Glutamatergic neuron (in vitro differentiated cells): Measurements from ENCODE around the gene PCYT1B. TPM values are rescaled to one million over a fixed set of nuclear protein-coding genes. Genes with fewer than 3 reads are reported as not detected.
"Not testable (repeated sequence)": the region's sequence is repeated elsewhere in the genome, so short reads cannot be mapped to it uniquely, and the experiment has no call there.

Experiments used
- DNase-seq: peaks from one replicate; pipeline ENCODE4 v3.0.0; 2022
- H3K27ac Mint-ChIP-seq: one replicate; pipeline ENCODE4 v1.8.0; 2020; ENCODE audit warnings: mild to moderate bottlenecking, mixed read lengths, inconsistent platforms; ENCODE audit not compliant: unreplicated experiment
- H3K27me3 Mint-ChIP-seq: one replicate; pipeline ENCODE4 v1.8.0; 2020; ENCODE audit warnings: mild to moderate bottlenecking, moderate library complexity, mixed read lengths, inconsistent platforms; ENCODE audit not compliant: unreplicated experiment
- H3K36me3 Mint-ChIP-seq: one replicate; pipeline ENCODE4 v1.8.0; 2020; ENCODE audit warnings: mild to moderate bottlenecking, mixed read lengths, inconsistent platforms; ENCODE audit not compliant: unreplicated experiment
- H3K4me1 Mint-ChIP-seq: one replicate; pipeline ENCODE4 v1.8.0; 2020; ENCODE audit warnings: mild to moderate bottlenecking, low read depth, mixed read lengths, inconsistent platforms; ENCODE audit not compliant: unreplicated experiment
- H3K4me3 Mint-ChIP-seq: one replicate; pipeline ENCODE4 v1.8.0; 2020; ENCODE audit warnings: mild to moderate bottlenecking, mixed read lengths, inconsistent platforms; ENCODE audit not compliant: unreplicated experiment
- H3K9me3 Mint-ChIP-seq: one replicate; pipeline ENCODE4 v1.8.0; 2020; ENCODE audit warnings: mild to moderate bottlenecking, moderate library complexity, mixed read lengths, inconsistent platforms; ENCODE audit not compliant: unreplicated experiment
- CTCF ChIP-seq: fragments of 200-600 bp; sonication (generic); IDR thresholded peaks from one replicate; pipeline ENCODE4 v1.5.0; 2021; ENCODE audit not compliant: partially characterized antibody, unreplicated experiment
- total RNA-seq: library from RNA; stranded (reverse); fragmentation: NEBNext Ultra II Directional; extraction: Animal tissue kit (Norgen Biotek cat#: 25700); gene quantifications from one replicate; pipeline ENCODE4 v1.2.1, GENCODE V29; 2021; ENCODE audit not compliant: unreplicated experiment

The PCYT1B gene
- total RNA-seq, 1 donor from 2014 or later: 19.5 TPM

GRCh38 chrX:24659106-24659505 is 12.0 kb upstream of the PCYT1B start:
- no peaks in the 10 kb centered on the region for H3K36me3 Mint-ChIP-seq
- no peak for TF ChIP-seq CTCF
- no peak overlapping the region for H3K4me3 Mint-ChIP-seq
- no peak overlapping the region for H3K27ac Mint-ChIP-seq
- no peaks in the 10 kb centered on the region for H3K4me1 Mint-ChIP-seq
- H3K27me3 Mint-ChIP-seq: no peaks in the 10 kb centered on the region
- H3K9me3 Mint-ChIP-seq: no peaks in the 10 kb centered on the region
- DNase-seq: no peak

GRCh38 chrX:24658421-24658820 is 11.3 kb upstream of the PCYT1B start:
- H3K27me3 Mint-ChIP-seq: no peaks in the 10 kb centered on the region
- H3K4me3 Mint-ChIP-seq: no peak overlapping the region
- no peak for TF ChIP-seq CTCF
- H3K4me1 Mint-ChIP-seq: no peaks in the 10 kb centered on the region
- no peak overlapping the region for H3K27ac Mint-ChIP-seq
- no peaks in the 10 kb centered on the region for H3K9me3 Mint-ChIP-seq
- H3K36me3 Mint-ChIP-seq: no peaks in the 10 kb centered on the region
- no peak for DNase-seq

DNA sequence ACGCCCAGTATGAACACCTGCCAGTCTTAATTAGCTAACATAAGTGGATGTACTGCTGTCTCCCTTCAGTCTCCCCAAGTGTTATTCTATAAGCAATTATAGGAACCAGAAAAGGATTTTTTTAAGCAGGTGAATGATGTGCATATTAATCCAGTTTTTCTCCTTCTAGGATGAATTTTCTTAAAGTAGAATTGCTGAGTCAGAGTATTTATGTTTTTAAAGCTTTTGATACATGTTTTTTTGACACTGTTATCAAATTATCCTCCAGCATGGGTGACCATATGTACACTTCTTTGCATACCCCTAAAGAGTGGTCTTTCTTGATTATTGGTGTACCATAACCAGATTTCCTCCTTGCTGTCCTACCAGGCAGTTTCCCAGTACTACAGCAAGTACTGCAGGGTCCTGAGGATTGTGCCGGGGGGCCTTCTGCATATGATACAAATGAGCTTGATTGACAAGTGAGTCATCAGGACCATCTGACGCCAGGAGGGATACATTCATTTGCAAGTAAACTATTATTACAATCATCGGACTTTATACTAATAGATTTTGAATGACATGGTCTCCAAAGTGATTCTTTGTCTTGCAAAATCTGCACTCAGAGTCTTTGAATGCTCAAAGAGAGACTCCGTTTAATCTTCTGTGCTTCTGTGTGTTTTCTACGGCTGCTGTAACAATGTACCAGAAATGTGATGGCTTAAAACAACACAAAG is 10.7 kb upstream of the PCYT1B start:
- no peak for TF ChIP-seq CTCF
- H3K36me3 Mint-ChIP-seq: no peaks in the 10 kb centered on the region
- no peaks in the 10 kb centered on the region for H3K4me1 Mint-ChIP-seq
- no peak overlapping the region for H3K4me3 Mint-ChIP-seq
- DNase-seq: no peak
- H3K27ac Mint-ChIP-seq: no peak overlapping the region
- H3K27me3 Mint-ChIP-seq: no peaks in the 10 kb centered on the region
- no peaks in the 10 kb centered on the region for H3K9me3 Mint-ChIP-seq

- not testable (repeated sequence) for H3K36me3 Mint-ChIP-seq, H3K4me3 Mint-ChIP-seq
Observed at GRCh38 chrX:24655679-24656078, 8.5 kb upstream of the PCYT1B start.

GRCh38 chrX:24651783-24652182 is 4.6 kb upstream of the PCYT1B start:
- H3K4me1 Mint-ChIP-seq: no peaks in the 10 kb centered on the region
- DNase-seq: no peak
- H3K9me3 Mint-ChIP-seq: no peaks in the 10 kb centered on the region
- H3K27me3 Mint-ChIP-seq: no peaks in the 10 kb centered on the region
- no peak for TF ChIP-seq CTCF
- no peak overlapping the region for H3K27ac Mint-ChIP-seq
- H3K36me3 Mint-ChIP-seq: no peaks in the 10 kb centered on the region
- no peak overlapping the region for H3K4me3 Mint-ChIP-seq

More at GRCh38 chrX:24655679-24656078, 8.5 kb upstream of the PCYT1B start:
- H3K4me1 Mint-ChIP-seq, DNase-seq, H3K27me3 Mint-ChIP-seq, H3K9me3 Mint-ChIP-seq, H3K27ac Mint-ChIP-seq: not testable (repeated sequence)
